Stimulated activated CD4-positive, alpha-beta T cell treated with anti-CD3 and anti-CD28 coated beads, TNF-alpha, amount 100 ng/mL, for 1 hour (primary cell): ENCODE measurements around the gene MUC22.

Experiments
- DNase-seq, 3 donors: peaks; one replicate each; pipeline ENCODE4 v3.0.0-alpha.2; 2020; ENCODE audit warnings: low read depth in 3 of 3, low spot score in 1 of 3

MUC22 gene

DNA sequence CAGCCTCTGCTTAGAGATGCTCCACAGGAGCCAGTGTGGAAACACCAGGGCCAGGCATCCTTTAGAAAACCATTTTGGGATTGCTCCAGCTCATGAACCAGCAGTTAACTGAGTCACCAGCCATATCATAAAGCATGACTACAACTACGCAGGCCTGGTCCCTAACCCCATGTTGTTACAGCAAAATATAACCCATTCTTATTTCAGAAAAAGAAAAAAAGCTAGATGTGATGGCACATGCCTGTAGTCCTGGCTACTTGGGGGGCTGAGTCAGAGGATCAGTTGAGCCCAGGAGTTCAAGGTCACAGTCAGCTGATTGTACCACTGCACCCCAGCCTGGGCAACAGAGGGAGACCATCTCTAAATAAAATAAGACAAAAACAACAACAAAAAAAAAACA is 65.3 kb downstream of the MUC22 start:
- DNase-seq, result no peak

DNA sequence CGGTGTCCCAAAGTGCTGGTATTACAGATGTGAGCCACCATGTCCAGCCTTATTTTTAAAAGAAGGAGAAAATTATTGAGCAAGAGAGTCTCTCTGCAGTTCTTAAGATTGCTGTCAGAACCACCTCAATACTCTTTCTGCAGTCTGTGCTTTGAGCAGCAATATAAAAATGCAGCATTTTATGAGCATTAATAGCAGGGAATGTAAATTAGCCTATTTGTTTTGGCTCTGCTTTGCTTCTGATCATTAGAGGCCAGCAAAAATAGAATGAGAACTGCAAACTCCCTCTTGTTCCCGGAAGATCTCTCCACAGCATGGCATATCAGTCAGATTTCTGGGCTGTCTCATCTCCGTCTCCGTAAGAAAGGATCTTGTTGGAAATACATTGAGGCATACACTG is 66.3 kb downstream of the MUC22 start:
- no peak for DNase-seq

DNA sequence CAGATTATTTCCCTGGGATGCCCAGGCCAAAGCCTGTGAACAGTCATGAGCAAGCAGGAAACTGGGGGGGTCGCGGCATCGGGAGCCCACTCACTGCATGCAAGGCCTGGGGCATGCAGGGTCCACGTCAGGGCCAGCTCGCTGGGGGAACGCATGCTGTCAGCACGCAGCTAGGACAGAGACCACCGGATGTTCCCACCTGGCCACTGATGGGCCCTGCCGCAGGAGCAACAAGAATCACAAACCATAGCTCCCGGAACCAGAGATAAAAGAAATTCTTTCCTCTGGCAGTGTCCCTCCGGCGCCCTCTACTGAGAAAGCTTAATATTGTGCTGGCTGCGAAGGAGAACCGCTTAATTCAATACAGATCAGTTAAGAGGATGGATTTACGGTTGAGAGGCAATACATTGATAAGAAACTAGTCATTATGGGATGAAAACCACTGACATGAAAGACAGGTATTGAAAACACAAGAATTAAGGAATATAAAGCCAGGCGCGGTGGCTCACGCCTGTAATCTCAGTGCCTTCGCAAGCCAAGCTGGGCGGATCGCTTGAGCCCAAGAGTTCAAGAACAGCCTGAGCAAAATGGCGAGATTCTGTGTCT is 69.5 kb downstream of the MUC22 start:
- DNase-seq, result peak; percentile 8 to 46 (median 44)

DNA sequence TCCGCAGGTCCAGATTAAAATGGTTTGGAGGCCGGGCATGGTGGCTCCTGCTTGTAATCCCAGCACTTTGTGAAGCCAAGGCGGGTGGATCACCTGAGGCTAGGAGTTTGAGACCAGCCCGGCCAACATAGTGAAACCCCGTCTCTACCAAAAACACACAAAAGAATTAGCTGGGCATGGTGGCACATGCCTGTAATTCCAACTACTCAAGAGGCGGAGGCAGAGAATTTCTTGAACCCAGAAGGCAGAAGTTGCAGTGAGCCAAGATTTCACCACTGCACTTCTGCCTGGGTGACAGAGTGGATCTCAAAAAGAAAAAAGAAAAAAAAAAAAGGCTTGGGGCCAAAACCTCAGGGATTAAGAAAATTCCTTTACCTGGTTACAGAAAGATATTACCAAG is 71.6 kb downstream of the MUC22 start:
- no peak for DNase-seq

DNA sequence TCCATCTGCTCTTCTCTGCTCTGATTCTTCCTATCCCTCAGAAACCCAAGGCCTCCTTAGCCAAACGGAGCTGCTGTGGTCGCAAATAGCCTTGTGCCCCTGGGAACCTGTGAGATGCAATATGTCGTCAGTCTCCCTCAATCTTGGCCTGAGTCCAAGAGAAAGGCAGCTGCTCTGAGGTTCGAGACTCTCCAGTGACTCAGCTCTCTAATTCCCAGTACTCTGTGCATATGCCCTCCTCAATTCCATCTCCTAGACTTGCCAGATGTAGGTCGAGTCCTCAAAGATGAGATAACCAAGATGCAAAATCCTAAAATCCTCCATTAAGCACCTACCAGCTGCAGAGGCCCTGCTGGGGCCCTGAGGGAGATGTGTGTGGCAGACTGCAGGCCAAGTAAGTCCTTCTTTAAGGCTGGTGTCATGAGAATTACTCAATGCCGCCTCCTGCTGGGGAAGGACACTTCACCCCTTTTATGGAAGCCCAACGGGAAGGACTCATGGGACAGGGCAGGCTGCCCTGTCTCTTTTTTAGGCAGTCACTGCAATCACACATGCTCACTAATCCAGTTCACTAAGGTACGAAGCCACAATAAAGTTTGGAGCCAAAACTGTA is 73.6 kb downstream of the MUC22 start:
- DNase-seq, result no peak
